Measurements from ENCODE around the gene PSD2. TPM values are rescaled to one million over a fixed set of nuclear protein-coding genes. Genes with fewer than 3 reads are reported as not detected.

Gene PSD2
- total RNA-seq, 4 donors from 2014 or later, result under 0.01 to 0.17 (median 0.13) TPM; not detected in 1

DNA sequence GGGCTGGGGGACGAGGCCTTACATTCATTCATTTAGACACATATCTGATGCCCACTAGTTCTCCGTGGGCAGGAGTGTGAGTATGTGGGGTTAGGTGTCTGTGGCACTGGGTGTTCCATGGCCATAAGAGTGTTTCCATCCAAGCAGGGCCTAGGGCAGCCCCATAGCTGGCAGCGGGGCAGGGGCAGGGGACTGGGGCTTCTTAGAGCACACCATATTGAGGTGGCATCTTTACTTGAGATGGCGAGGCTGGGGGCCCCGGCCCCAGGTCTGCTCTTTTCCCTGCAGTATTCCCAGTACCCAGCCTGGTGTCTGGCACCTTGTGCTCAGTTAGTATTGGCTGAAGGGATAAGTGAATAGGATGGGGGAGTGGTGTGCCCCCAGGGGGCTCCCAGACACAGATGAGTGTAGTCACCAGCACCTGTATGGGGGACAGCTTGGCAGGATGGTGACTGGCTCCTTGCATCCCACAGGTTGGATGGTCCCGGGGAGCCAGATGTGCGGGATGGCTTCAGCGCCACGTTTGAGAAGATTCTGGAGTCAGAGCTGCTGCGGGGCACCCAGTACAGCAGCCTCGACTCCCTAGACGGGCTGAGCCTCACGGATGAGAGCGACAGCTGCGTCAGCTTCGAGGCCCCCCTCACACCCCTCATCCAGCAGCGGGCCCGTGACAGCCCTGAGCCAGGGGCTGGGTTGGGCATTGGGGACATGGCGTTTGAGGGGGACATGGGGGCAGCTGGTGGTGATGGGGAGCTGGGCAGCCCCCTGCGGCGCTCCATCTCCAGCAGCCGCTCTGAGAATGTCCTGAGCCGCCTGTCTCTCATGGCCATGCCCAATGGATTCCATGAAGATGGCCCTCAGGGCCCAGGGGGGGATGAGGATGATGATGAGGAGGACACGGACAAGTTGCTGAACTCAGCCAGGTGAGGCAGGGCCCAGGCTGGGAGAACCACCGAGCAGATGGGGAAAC is 17.5 kb downstream of the PSD2 start:
- no peak for DNase-seq (ENCODE audit: extremely low spot score)
- H3K36me3 ChIP-seq, result no peaks in the 10 kb centered on the region
- intact Hi-C loops (cut with DNase I), result no loop called here
- no peak overlapping the region for H3K4me3 ChIP-seq
- peaks cover 0 to under 1% (median 0%) of the 10 kb centered on the region in 4 donors for H3K9me3 ChIP-seq
- H3K27ac ChIP-seq (replicated peaks in 1 of 4), result no peak overlapping the region
- WGBS, result 89% methylated on average over 13 of the region's 25 CpGs
- peaks cover 0 to 15% (median 0%) of the 10 kb centered on the region in 4 donors for H3K27me3 ChIP-seq
- TF ChIP-seq, protein P1, sequence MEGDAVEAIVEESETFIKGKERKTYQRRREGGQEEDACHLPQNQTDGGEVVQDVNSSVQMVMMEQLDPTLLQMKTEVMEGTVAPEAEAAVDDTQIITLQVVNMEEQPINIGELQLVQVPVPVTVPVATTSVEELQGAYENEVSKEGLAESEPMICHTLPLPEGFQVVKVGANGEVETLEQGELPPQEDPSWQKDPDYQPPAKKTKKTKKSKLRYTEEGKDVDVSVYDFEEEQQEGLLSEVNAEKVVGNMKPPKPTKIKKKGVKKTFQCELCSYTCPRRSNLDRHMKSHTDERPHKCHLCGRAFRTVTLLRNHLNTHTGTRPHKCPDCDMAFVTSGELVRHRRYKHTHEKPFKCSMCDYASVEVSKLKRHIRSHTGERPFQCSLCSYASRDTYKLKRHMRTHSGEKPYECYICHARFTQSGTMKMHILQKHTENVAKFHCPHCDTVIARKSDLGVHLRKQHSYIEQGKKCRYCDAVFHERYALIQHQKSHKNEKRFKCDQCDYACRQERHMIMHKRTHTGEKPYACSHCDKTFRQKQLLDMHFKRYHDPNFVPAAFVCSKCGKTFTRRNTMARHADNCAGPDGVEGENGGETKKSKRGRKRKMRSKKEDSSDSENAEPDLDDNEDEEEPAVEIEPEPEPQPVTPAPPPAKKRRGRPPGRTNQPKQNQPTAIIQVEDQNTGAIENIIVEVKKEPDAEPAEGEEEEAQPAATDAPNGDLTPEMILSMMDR (IDR thresholded peaks at IDR 0.05), result no peak
- TF ChIP-seq POLR2A (IDR thresholded peaks at IDR 0.05; ENCODE audit: low read depth) (no peak), EP300 (IDR thresholded peaks at IDR 0.05) (no peak)
- H3K4me1 ChIP-seq, result no peaks in the 10 kb centered on the region

DNA sequence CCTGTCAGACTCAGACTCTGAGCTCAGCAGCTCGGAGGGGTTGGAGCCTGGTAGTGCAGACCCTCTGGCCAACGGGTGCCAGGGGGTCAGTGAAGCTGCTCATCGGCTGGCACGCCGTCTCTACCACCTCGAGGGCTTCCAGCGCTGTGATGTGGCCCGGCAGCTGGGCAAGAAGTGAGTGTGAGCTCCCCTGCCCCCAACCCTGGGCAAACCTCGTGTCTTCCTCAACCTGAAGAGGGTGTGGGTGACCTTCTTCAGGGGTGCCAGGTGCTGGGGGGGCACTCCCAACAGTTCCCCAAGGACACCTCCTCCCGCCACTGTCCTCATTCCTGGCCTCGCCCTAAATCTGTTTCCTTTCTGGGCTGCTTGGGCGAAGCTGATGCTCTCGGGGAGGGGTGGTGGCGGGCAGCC is 18.6 kb downstream of the PSD2 start:
- DNase-seq (ENCODE audit: extremely low spot score), result no peak
- TF ChIP-seq POLR2AphosphoS5 (IDR thresholded peaks at IDR 0.05) (no peak), POLR2A (IDR thresholded peaks at IDR 0.05; ENCODE audit: low read depth) (no peak), EP300 (IDR thresholded peaks at IDR 0.05) (no peak)
- TF ChIP-seq, protein P1 (IDR thresholded peaks at IDR 0.05), result no peak
- Histone ChIP-seq H3K4me1 (no peaks in the 10 kb centered on the region), H3K9me3 (peaks cover 0 to 11% (median 6%) of the 10 kb centered on the region in 4 donors), H3K4me3 (no peak overlapping the region), H3K27me3 (peaks cover 0 to 5% (median 0%) of the 10 kb centered on the region in 4 donors), H3K27ac (replicated peaks in 1 of 4) (no peak overlapping the region), H3K36me3 (no peaks in the 10 kb centered on the region)
- intact Hi-C loops (cut with DNase I), result no loop called here
- 86% methylated on average over 9 of the region's 14 CpGs for WGBS

DNA sequence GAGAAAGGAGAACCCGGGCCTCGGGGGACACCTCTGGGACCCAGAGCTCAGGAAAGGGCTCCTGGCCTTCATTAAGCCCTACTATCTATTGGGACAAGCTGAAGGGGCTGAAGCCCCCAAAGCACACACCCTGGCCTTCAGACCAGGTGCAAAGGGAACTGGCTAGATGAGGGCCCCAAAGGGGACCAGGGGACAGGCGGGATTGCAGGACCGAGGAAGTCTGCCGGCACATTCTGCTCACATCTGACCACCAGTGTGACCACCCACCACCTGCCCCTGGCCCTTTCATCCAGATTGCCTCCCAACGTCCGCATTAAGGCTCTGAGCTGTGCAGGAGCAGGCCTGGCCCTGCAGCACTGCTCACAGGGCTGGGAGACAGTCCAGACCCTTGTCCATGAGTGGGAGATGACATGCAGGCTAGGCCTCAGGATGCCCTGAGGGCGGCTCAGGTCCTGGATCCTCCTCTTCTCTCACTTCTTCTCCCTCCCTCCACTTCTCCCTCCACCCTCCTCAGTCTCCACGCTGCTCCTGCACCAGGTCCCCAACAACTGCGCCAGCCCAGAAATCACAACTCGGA is 19.2 kb downstream of the PSD2 start:
- Histone ChIP-seq H3K4me1 (no peaks in the 10 kb centered on the region), H3K9me3 (peaks cover 0 to 11% (median 6%) of the 10 kb centered on the region in 4 donors), H3K27me3 (no peaks in the 10 kb centered on the region), H3K4me3 (no peak overlapping the region), H3K27ac (replicated peaks in 1 of 4) (no peak overlapping the region), H3K36me3 (no peaks in the 10 kb centered on the region)
- intact Hi-C loops (cut with DNase I), result no loop called here
- no peak for DNase-seq (ENCODE audit: extremely low spot score)
- TF ChIP-seq, protein P1 (IDR thresholded peaks at IDR 0.05), result no peak
- no peak for TF ChIP-seq POLR2AphosphoS5 (IDR thresholded peaks at IDR 0.05)
- no peak for TF ChIP-seq EP300 (IDR thresholded peaks at IDR 0.05)
- no peak for TF ChIP-seq POLR2A (IDR thresholded peaks at IDR 0.05; ENCODE audit: low read depth)
- 90% methylated on average over 11 of the region's 11 CpGs for WGBS

DNA sequence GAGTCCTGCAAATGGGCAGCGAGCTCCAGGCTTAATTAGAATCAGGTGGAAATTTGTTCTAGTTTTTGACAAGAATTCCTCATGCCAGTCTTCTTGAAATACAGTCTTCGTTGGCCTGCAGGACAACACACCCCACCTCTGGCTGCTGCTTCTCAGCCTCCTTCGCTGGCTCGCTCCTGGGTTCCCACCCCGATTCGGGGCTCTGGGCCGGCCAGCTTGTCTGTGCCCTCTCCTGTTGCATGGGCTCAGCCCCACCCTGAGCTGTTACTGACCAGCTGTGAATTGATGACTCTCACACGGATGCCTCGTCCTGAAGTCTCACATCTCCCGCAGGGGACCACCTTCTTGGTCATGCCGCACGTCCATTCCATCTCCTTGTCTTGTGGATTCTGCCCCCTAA is 21.0 kb downstream of the PSD2 start:
- no peaks in the 10 kb centered on the region for H3K36me3 ChIP-seq
- H3K4me3 ChIP-seq, result no peak overlapping the region
- H3K27me3 ChIP-seq, result no peaks in the 10 kb centered on the region
- 85% methylated on average over 12 of the region's 12 CpGs for WGBS
- DNase-seq (ENCODE audit: extremely low spot score), result no peak
- H3K9me3 ChIP-seq, result peaks cover 0 to 11% (median 6%) of the 10 kb centered on the region in 4 donors
- no peak for TF ChIP-seq EP300 (IDR thresholded peaks at IDR 0.05)
- no peak for TF ChIP-seq POLR2AphosphoS5 (IDR thresholded peaks at IDR 0.05)
- no peak for TF ChIP-seq POLR2A (IDR thresholded peaks at IDR 0.05; ENCODE audit: low read depth)
- TF ChIP-seq, protein P1 (IDR thresholded peaks at IDR 0.05), result no peak
- H3K4me1 ChIP-seq, result no peaks in the 10 kb centered on the region
- intact Hi-C loops (cut with DNase I), result no loop called here
- no peak overlapping the region for H3K27ac ChIP-seq (replicated peaks in 1 of 4)

All from esophagus muscularis mucosa (tissue), 4 donors.